Measurements from ENCODE around the gene ROR1. TPM values are rescaled to one million over a fixed set of nuclear protein-coding genes. Genes with fewer than 3 reads are reported as not detected.
A peak's percentile ranks its signal among the peaks of the same experiment; 100 is the strongest.
"Not testable (repeated sequence)": the region's sequence is repeated elsewhere in the genome, so short reads cannot be mapped to it uniquely, and the experiment has no call there.

ROR1 gene
- polyA plus RNA-seq, 6 donors from 2014 or later, result 0.36 to 6.2 (median 1.3) TPM

GRCh38 chr1:64200064-64200463, 426.2 kb downstream of the ROR1 start:
- DNase-seq, result no peak
- peaks cover 0 to 4% (median 0%) of the 10 kb centered on the region in 7 donors for H3K9me3 Mint-ChIP-seq
- no peak overlapping the region for H3K4me3 Mint-ChIP-seq
- H3K4me1 Mint-ChIP-seq, result no peaks in the 10 kb centered on the region
- H3K36me3 Mint-ChIP-seq, result no peaks in the 10 kb centered on the region
- H3K27me3 Mint-ChIP-seq, result peaks cover 6 to 22% (median 11%) of the 10 kb centered on the region in 3 donors
- ATAC-seq (ENCODE audit: low read depth in 2 of 2), result no peak
- no peak overlapping the region for H3K27ac Mint-ChIP-seq

- no peak within 1 kb of the TSS for H3K4me3 Mint-ChIP-seq
These were observed 429.6 kb downstream of the ROR1 start, which contains the start of gene UBE2U for GRCh38 chr1:64203420-64203819. TSS of gene UBE2U (plus strand) at chr1:64203623. CDS start at chr1:64204051, 428 bp downstream.

GRCh38 chr1:64209221-64209620, 435.4 kb downstream of the ROR1 start:
- ATAC-seq (ENCODE audit: low read depth in 2 of 2), result no peak
- H3K9me3 Mint-ChIP-seq, result no peaks in the 10 kb centered on the region
- H3K4me1 Mint-ChIP-seq, result no peaks in the 10 kb centered on the region
- H3K4me3 Mint-ChIP-seq, result no peak overlapping the region
- no peak for DNase-seq
- no peaks in the 10 kb centered on the region for H3K36me3 Mint-ChIP-seq
- H3K27ac Mint-ChIP-seq, result no peak overlapping the region
- H3K27me3 Mint-ChIP-seq, result peaks cover 6 to 18% (median 15%) of the 10 kb centered on the region in 3 donors

More at GRCh38 chr1:64203420-64203819, 429.6 kb downstream of the ROR1 start, which contains the start of gene UBE2U:
- no peak within 1 kb of the TSS for H3K27ac Mint-ChIP-seq
- peaks cover 0 to 4% (median 0%) of the 10 kb centered on the region in 7 donors for H3K9me3 Mint-ChIP-seq
- peaks cover 12 to 33% (median 17%) of the 10 kb centered on the region in 3 donors for H3K27me3 Mint-ChIP-seq
- DNase-seq (no peak), ATAC-seq (ENCODE audit: low read depth in 2 of 2) (no peak)
- H3K4me1 Mint-ChIP-seq, result no peaks in the 10 kb centered on the region
- no peaks in the 10 kb centered on the region for H3K36me3 Mint-ChIP-seq

- Mint-ChIP-seq H3K36me3 (no peaks in the 10 kb centered on the region), H3K9me3 (no peaks in the 10 kb centered on the region), H3K4me1 (no peaks in the 10 kb centered on the region), H3K27me3 (peaks cover 9 to 15% (median 13%) of the 10 kb centered on the region in 3 donors), H3K4me3 (no peak overlapping the region), H3K27ac (no peak overlapping the region)
- ATAC-seq (ENCODE audit: low read depth in 2 of 2) (no peak), DNase-seq (no peak)
These were observed 438.2 kb downstream of the ROR1 start for GRCh38 chr1:64212031-64212430.

- no peaks in the 10 kb centered on the region for H3K36me3 Mint-ChIP-seq
- no peaks in the 10 kb centered on the region for H3K9me3 Mint-ChIP-seq
- H3K4me3 Mint-ChIP-seq, result no peak overlapping the region
- H3K27me3 Mint-ChIP-seq, result peaks cover 16 to 30% (median 18%) of the 10 kb centered on the region in 3 donors
- no peaks in the 10 kb centered on the region for H3K4me1 Mint-ChIP-seq
- no peak for DNase-seq
- no peak overlapping the region for H3K27ac Mint-ChIP-seq
- no peak for ATAC-seq (ENCODE audit: low read depth in 2 of 2)
These were observed 441.8 kb downstream of the ROR1 start for GRCh38 chr1:64215576-64215975.

DNA sequence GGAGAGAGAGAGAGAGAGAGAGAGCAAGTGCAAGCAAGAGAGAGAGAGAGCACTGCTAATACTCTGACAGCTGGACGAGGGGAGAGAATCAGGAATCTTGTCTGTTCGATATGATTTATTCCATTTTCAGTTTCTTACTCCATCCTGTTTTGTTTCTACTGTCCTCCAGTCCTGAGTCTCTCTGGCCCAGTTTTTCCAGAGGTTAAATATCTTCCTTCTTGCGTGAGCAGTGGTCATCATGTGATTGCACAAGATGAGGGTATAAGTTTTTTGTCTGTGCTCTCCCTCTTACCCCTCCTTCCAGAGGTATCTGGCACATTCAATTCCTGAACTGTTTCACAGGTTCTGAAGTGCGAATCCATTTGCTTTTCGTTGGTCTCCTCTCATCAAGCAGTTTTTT, 446.4 kb downstream of the ROR1 start:
- no peak overlapping the region for H3K27ac Mint-ChIP-seq
- H3K36me3 Mint-ChIP-seq, result no peaks in the 10 kb centered on the region
- DNase-seq (no peak), ATAC-seq (ENCODE audit: low read depth in 2 of 2) (no peak)
- H3K4me1 Mint-ChIP-seq, result no peaks in the 10 kb centered on the region
- peaks cover 6 to 35% (median 17%) of the 10 kb centered on the region in 3 donors for H3K27me3 Mint-ChIP-seq
- H3K9me3 Mint-ChIP-seq, result no peaks in the 10 kb centered on the region
- no peak overlapping the region for H3K4me3 Mint-ChIP-seq

GRCh38 chr1:64223329-64224151, 449.7 kb downstream of the ROR1 start:
- no peak for DNase-seq
- Mint-ChIP-seq H3K4me3 (no peak overlapping the region), H3K27me3 (peaks cover 8 to 20% (median 11%) of the 10 kb centered on the region in 3 donors), H3K27ac (no peak overlapping the region), H3K9me3 (no peaks in the 10 kb centered on the region), H3K36me3 (no peaks in the 10 kb centered on the region), H3K4me1 (no peaks in the 10 kb centered on the region)
- ATAC-seq (ENCODE audit: low read depth in 2 of 2), result no peak

- H3K4me3 Mint-ChIP-seq; H3K36me3 Mint-ChIP-seq; H3K4me1 Mint-ChIP-seq; DNase-seq; ATAC-seq (ENCODE audit: low read depth in 2 of 2); H3K9me3 Mint-ChIP-seq; H3K27ac Mint-ChIP-seq: not testable (repeated sequence)
- H3K27me3 Mint-ChIP-seq, result peaks cover 8 to 14% (median 11%) of the 10 kb centered on the region in 3 donors
These were observed 450.4 kb downstream of the ROR1 start for GRCh38 chr1:64224236-64224635.

DNA sequence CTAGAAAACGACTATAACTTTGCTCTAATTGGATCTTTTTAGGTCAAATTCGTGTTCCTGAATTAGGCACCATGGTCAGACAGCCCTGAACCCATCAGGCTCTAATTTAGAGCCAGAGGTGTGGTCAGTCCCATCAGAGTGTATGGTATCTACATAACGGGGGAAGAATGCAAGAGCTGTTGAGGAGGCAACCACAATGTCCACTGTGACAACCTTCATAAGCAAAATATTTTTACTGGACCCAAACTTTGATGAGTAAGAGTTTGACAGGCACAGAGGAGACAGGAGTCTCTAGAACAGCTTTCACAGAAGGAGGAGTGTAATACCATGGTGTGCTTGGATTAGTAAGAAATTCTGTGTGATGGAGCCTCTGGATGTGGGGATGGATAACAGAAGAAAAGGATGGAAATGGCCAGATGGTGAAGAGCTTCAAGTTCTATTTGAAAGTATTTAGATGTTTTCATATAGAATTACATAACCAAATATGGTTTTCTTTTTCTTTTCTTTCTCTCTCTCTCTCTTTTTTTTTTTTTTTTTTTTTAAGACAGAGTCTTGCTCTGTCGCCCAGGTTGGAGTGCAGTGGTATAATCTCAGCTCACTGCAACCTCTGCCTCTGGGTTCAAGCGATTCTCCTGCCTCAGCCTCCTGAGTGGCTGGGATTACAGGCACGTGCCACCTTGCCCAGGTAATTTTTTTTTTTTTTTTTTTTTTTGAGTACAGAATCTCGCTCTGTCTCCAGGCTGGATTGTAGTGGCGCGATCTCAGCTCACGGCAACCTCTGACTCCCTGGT, 454.5 kb downstream of the ROR1 start:
- no peak for DNase-seq
- H3K27ac Mint-ChIP-seq, result peak overlapping the region in 1 of 6 donors; percentile 66
- peaks cover 0 to 13% (median 7%) of the 10 kb centered on the region in 3 donors for H3K27me3 Mint-ChIP-seq
- H3K4me1 Mint-ChIP-seq, result no peaks in the 10 kb centered on the region
- H3K4me3 Mint-ChIP-seq, result no peak overlapping the region
- ATAC-seq (ENCODE audit: low read depth in 2 of 2), result no peak
- H3K9me3 Mint-ChIP-seq, result no peaks in the 10 kb centered on the region
- no peaks in the 10 kb centered on the region for H3K36me3 Mint-ChIP-seq

- no peak for DNase-seq
- Mint-ChIP-seq H3K4me3 (no peak overlapping the region), H3K9me3 (no peaks in the 10 kb centered on the region), H3K4me1 (no peaks in the 10 kb centered on the region), H3K27me3 (peaks cover 9 to 19% (median 14%) of the 10 kb centered on the region in 3 donors), H3K27ac (no peak overlapping the region), H3K36me3 (no peaks in the 10 kb centered on the region)
- no peak for ATAC-seq (ENCODE audit: low read depth in 2 of 2)
These were observed 455.5 kb downstream of the ROR1 start for GRCh38 chr1:64229307-64229706.

Other genes starting within 250 kb of the ROR1 start
- 10 to 100 TPM; 11.9 to 50.8 (median 21.0) TPM for gene PGM1, start 180.6 kb upstream of the ROR1 start, polyA plus RNA-seq (ENCODE audit: low read depth in 6 of 6)